K562 (cell line): ENCODE results near the gene SLC17A1. TPM values are rescaled to one million over a fixed set of nuclear protein-coding genes. Genes with fewer than 3 reads are reported as not detected.

Experiments used
- ATAC-seq: fragments of 200-7000 bp; cut with Tn5 transposase; 3 replicates; pipeline ENCODE4 v1.9.1; 2020; ENCODE audit warnings: moderate library complexity
- BruUV-seq: library from RNA; stranded (reverse); fragments of 400-500 nt; replicated peaks from 2 replicates; lab custom pipeline; 2021; lab: Mats Ljungman, UMichigan
- CTCF ChIA-PET: fragments of 300-600 bp; formaldehyde crosslinking; extraction: SDS; loops from one replicate; lab custom pipeline; 2021; ENCODE audit warnings: low intra/inter-chr PET ratio; lab: Yijun Ruan, JAX
- POLR2A ChIA-PET: fragments of 300-600, 350-650 bp; sonication (Branson Sonifier 250); formaldehyde crosslinking; extraction: SDS; loops from one replicate; lab custom pipeline; 2021; ENCODE audit warnings: antibody characterized with exemption, inconsistent platforms; lab: Yijun Ruan, JAX
- DNase-seq, 4 experiments: peaks; one replicate each; pipeline versions ENCODE4 v3.0.0 to v3.0.0-alpha.2; 2011 to 2018; ENCODE audit warnings: low spot score in 3 of 4, mixed read lengths in 3 of 4; ENCODE audit errors: extremely low read depth in 1 of 4
- FAIRE-seq: peaks from 2 replicates; lab custom pipeline; 2011; peaks lifted over from hg19 to GRCh38; lab: Jason Lieb, UNC
- H2AFZ ChIP-seq: 2 replicates; pipeline ENCODE4 v1.6.0; 2011; ENCODE audit warnings: low read depth, low read length, control low read depth, inconsistent platforms
- H3K27ac ChIP-seq: fragments of 200-600 bp; 3 replicates; pipeline ENCODE4 v1.8.0; 2011; ENCODE audit warnings: low read depth, mild to moderate bottlenecking, control low read depth, inconsistent platforms, low read length, moderate library complexity, mixed read lengths; ENCODE audit errors: extremely low read depth
- H3K27me3 ChIP-seq, 2 experiments: fragments of 300-600 bp in 1 of 2; 2 replicates in 1 of 2; 3 replicates in 1 of 2; pipeline versions ENCODE4 v1.6.0 to v1.8.0; 2011; ENCODE audit warnings: inconsistent platforms in 2 of 2, low read length in 2 of 2, mild to moderate bottlenecking in 1 of 2, mixed read lengths in 1 of 2, moderate library complexity in 1 of 2; ENCODE audit not compliant: control insufficient read depth in 2 of 2, insufficient read depth in 2 of 2
- H3K36me3 ChIP-seq: fragments of 300-600 bp; 3 replicates; pipeline ENCODE4 v1.8.0; 2011; ENCODE audit warnings: mild to moderate bottlenecking, low read length, inconsistent platforms; ENCODE audit not compliant: control insufficient read depth, insufficient read depth
- H3K4me1 ChIP-seq, 2 experiments: fragments of 200-600 bp in 1 of 2; replicated peaks in 1 of 2; 2 replicates in 1 of 2; 3 replicates in 1 of 2; pipeline versions ENCODE4 v1.5.1 to v1.8.0; 2011; ENCODE audit warnings: inconsistent platforms in 2 of 2, low read length in 2 of 2, mild to moderate bottlenecking in 1 of 2, mixed read lengths in 1 of 2, moderate library complexity in 1 of 2; ENCODE audit not compliant: control insufficient read depth in 2 of 2, insufficient read depth in 2 of 2
- H3K4me2 ChIP-seq: 2 replicates; pipeline ENCODE4 v1.6.1; 2011; ENCODE audit warnings: low read length, control low read depth, inconsistent platforms, mixed read lengths; ENCODE audit not compliant: insufficient read depth
- H3K4me3 ChIP-seq: fragments of 200-600 bp; sonication (generic), shearing (Covaris generic); 2 replicates; pipeline ENCODE4 v1.5.1; 2016; ENCODE audit warnings: control low read depth, inconsistent platforms
- H3K79me2 ChIP-seq: fragments of 200-600 bp; 3 replicates; pipeline ENCODE4 v1.8.0; 2011; ENCODE audit warnings: low read length, inconsistent platforms; ENCODE audit not compliant: control insufficient read depth, insufficient read depth
- H3K9ac ChIP-seq, 2 experiments: 2 replicates each; pipeline versions ENCODE4 v1.6.0 to v1.6.1; 2011; ENCODE audit warnings: low read depth in 2 of 2, low read length in 2 of 2, control low read depth in 1 of 2, inconsistent platforms in 1 of 2, mild to moderate bottlenecking in 1 of 2, mixed read lengths in 1 of 2; ENCODE audit not compliant: insufficient read depth in 1 of 2
- H3K9me1 ChIP-seq: one replicate; pipeline ENCODE4 v1.6.0; 2011; ENCODE audit warnings: inconsistent platforms, mild to moderate bottlenecking, low read length, moderate library complexity; ENCODE audit not compliant: control insufficient read depth, insufficient read depth
- H3K9me3 ChIP-seq: replicated peaks from 2 replicates; pipeline ENCODE4 v1.5.1; 2011; ENCODE audit warnings: low read depth, low read length, inconsistent platforms; ENCODE audit not compliant: control insufficient read depth, insufficient read depth
- H4K20me1 ChIP-seq: replicated peaks from 2 replicates; pipeline ENCODE4 v1.6.1; 2011; ENCODE audit warnings: low read length, inconsistent platforms, mixed read lengths; ENCODE audit not compliant: control insufficient read depth, insufficient read depth
- BRF2 ChIP-seq: IDR thresholded peaks from 3 replicates; pipeline ENCODE4 v1.6.1; 2011; ENCODE audit warnings: borderline replicate concordance, mild to moderate bottlenecking; ENCODE audit not compliant: insufficient read length, insufficient read depth
- HMGXB4 ChIP-seq: sonication (generic); formaldehyde crosslinking; IDR thresholded peaks from 2 replicates; pipeline ENCODE4 v1.8.1; 2023; ENCODE audit warnings: mild to moderate bottlenecking, missing genetic modification reagents
- MTA2 ChIP-seq: fragments of 450-650 bp; IDR thresholded peaks from 2 replicates; pipeline ENCODE4 v1.6.1; 2016; ENCODE audit warnings: low read depth
- XRCC4 ChIP-seq: IDR thresholded peaks from one replicate; pipeline ENCODE4 v1.6.1; 2011; ENCODE audit not compliant: insufficient read depth, insufficient read length; ENCODE audit errors: extremely low read depth
- ZBTB49 ChIP-seq: sonication (generic); formaldehyde crosslinking; IDR thresholded peaks from 2 replicates; pipeline ENCODE4 v1.8.0; 2022; ENCODE audit warnings: missing genetic modification reagents, mild to moderate bottlenecking, borderline replicate concordance
- ZNF318 ChIP-seq, 2 experiments: fragments of 450-650 bp; IDR thresholded peaks; 2 replicates each; pipeline ENCODE4 v1.6.1; 2016; ENCODE audit warnings: mild to moderate bottlenecking in 2 of 2, borderline replicate concordance in 1 of 2, low read depth in 1 of 2, moderate library complexity in 1 of 2
- ZNF561 ChIP-seq: fragments of 450-650 bp; formaldehyde crosslinking; conservative IDR thresholded peaks from 2 replicates; pipeline ENCODE4 v1.4.0; 2020; ENCODE audit warnings: mild to moderate bottlenecking, moderate library complexity
- ZNF766 ChIP-seq: fragments of 200-800 bp; sonication (Bioruptor generic); conservative IDR thresholded peaks from 2 replicates; pipeline ENCODE4 v1.6.1; 2016; ENCODE audit warnings: missing genetic modification characterization, missing compliant biosample characterization
- WGBS: fragments of 100-300 bp; shearing (Covaris generic); methylation state at CpG from one replicate; pipeline ENCODE4 v1.1.6; 2016; ENCODE audit warnings: low coverage, mixed read lengths; ENCODE audit not compliant: insufficient coverage; ENCODE audit errors: missing lambda C conversion rate; 5-methylcytosine and 5-hydroxymethylcytosine counted together
- in situ Hi-C: fragments of 300-500 bp; cut with MboI; formaldehyde crosslinking; loops from 4 replicates; pipeline ENCODE4 v1.15.0; 2018; ENCODE audit warnings: inconsistent platforms, mixed read lengths
- intact Hi-C: fragments of 100-400 bp; cut with micrococcal nuclease; formaldehyde crosslinking; loops from 2 replicates; pipeline ENCODE4 v1.14.2; 2022
- polyA plus RNA-seq, 8 experiments: library from polyadenylated mRNA; depleted of rRNA in 4 of 8; stranded (reverse) in 5 of 8; unstranded in 3 of 8; fragments of >200 nt; fragmentation: Nextera tagmentation in 2 of 8; fragmentation: Illumina TruSeq in 1 of 8; extraction: Ambion mirVana in 2 of 8; extraction: Trizol in 1 of 8; gene quantifications; 2 replicates each; pipeline versions ENCODE4 v1.2.1 to v1.2.3, GENCODE V29; 2011 to 2014; ENCODE audit warnings: inconsistent platforms in 1 of 8, missing spikeins in 1 of 8
- total RNA-seq, 7 experiments: library from RNA; depleted of rRNA in 6 of 7; stranded (reverse); fragments of >200 nt in 6 of 7; fragmentation: Illumina TruSeq in 2 of 7; extraction: Trizol in 2 of 7; gene quantifications; 2 replicates each; pipeline versions ENCODE4 v1.2.1 to v1.2.3, GENCODE V29; 2011 to 2021; ENCODE audit warnings: low replicate concordance in 1 of 7

Gene SLC17A1
- total and polyA plus RNA-seq, 9 of the 15 experiments (the other 6 are each of a cell fraction or from before 2014, with no cell fraction given): not detected

- Histone ChIP-seq H3K27ac (no peak overlapping the region), H3K4me1 (no peaks in the 10 kb centered on the region), H3K36me3 (no peaks in the 10 kb centered on the region), H3K4me3 (no peak overlapping the region), H3K27me3 (peaks cover 17 to 23% of the 10 kb centered on the region in 2 experiments; a peak in 4 of 5 replicates), H2AFZ (no peak overlapping the region), H3K9me3 (no peaks in the 10 kb centered on the region), H4K20me1 (no peaks in the 10 kb centered on the region), H3K9me1 (no peaks in the 10 kb centered on the region), H3K9ac (no peak overlapping the region), H3K4me2 (no peak overlapping the region), H3K79me2 (no peaks in the 10 kb centered on the region)
- FAIRE-seq (no peak), ATAC-seq (no peak), DNase-seq (no peak)
- ChIA-PET CTCF (no interaction called here), POLR2A (interaction anchor here (0.8 kb wide), 1 partner anchor 29 kb away, joined by 3 read pairs; no protein-coding TSS in a partner anchor)
- intact Hi-C loops: no loop called here
- WGBS: 5% methylated on average over 1 of the region's 1 CpG
- BruUV-seq: no TSS peak
- in situ Hi-C loops: no loop called here
- no peak for TF ChIP-seq XRCC4
- TF ChIP-seq BRF2: no peak
- TF ChIP-seq ZNF561 (CRISPR knock-in tag): no peak
- TF ChIP-seq HMGXB4 (CRISPR knock-in tag): no peak
- TF ChIP-seq ZNF766 (CRISPR knock-in tag): no peak
- TF ChIP-seq ZBTB49 (CRISPR knock-in tag): no peak
- no peak for TF ChIP-seq MTA2
- TF ChIP-seq ZNF318 (IDR thresholded peaks at IDR 0.05; ENCODE audit: borderline replicate concordance in 1 of 2, low read depth in 1 of 2): no peak
These were observed 3.1 kb upstream of the SLC17A1 start for GRCh38 chr6:25834950-25835349.
